ENCODE data around the gene SLC39A11. TPM values are rescaled to one million over a fixed set of nuclear protein-coding genes. Genes with fewer than 3 reads are reported as not detected.

The SLC39A11 gene
- total RNA-seq, 1 donor from 2014 or later = 5.5 TPM

- no peak overlapping the region for H3K4me2 ChIP-seq
- H3K9me3 ChIP-seq (ENCODE audit: low read depth) = no peaks in the 10 kb centered on the region
- Mint-ChIP-seq H3K9me3 (peaks cover 7% of the 10 kb centered on the region), H3K27ac (no peak overlapping the region), H3K27me3 (ENCODE audit: insufficient read depth, low read depth) (peaks cover 3% of the 10 kb centered on the region), H3K4me3 (no peak overlapping the region), H3K4me1 (no peaks in the 10 kb centered on the region), H3K36me3 (no peaks in the 10 kb centered on the region)
- H3K27ac ChIP-seq = no peak overlapping the region
- H3K4me1 ChIP-seq = peaks cover 7% of the 10 kb centered on the region
- H3K79me2 ChIP-seq (ENCODE audit: low read depth) = no peaks in the 10 kb centered on the region
- no peak overlapping the region for H3K4me3 ChIP-seq
- no peaks in the 10 kb centered on the region for H3K27me3 ChIP-seq
- DNase-seq (ENCODE audit: low spot score) = no peak
- no peak overlapping the region for H3K9ac ChIP-seq
- H3F3A ChIP-seq (ENCODE audit: low read depth) = no peaks in the 10 kb centered on the region
- TF ChIP-seq EZH2phosphoT487 (IDR thresholded peaks at IDR 0.05) (no peak), EZH2 (IDR thresholded peaks at IDR 0.05) (no peak), CTCF (IDR thresholded peaks at IDR 0.05) (no peak)
- no peaks in the 10 kb centered on the region for H4K20me1 ChIP-seq (ENCODE audit: low read depth)
- no peaks in the 10 kb centered on the region for H3K36me3 ChIP-seq
- H2AFZ ChIP-seq (replicated peaks) = no peak overlapping the region
These were observed 468.3 kb downstream of the SLC39A11 start for GRCh38 chr17:72624226-72624625.

- H3K27me3 Mint-ChIP-seq (ENCODE audit: insufficient read depth, low read depth) = peaks cover 3% of the 10 kb centered on the region
- Histone ChIP-seq H4K20me1 (ENCODE audit: low read depth) (no peaks in the 10 kb centered on the region), H3K79me2 (ENCODE audit: low read depth) (no peaks in the 10 kb centered on the region), H3K27me3 (no peaks in the 10 kb centered on the region), H3K27ac (no peak overlapping the region), H3K9me3 (ENCODE audit: low read depth) (no peaks in the 10 kb centered on the region), H3K4me3 (no peak overlapping the region), H3K4me2 (no peak overlapping the region), H3K36me3 (no peaks in the 10 kb centered on the region), H3K9ac (no peak overlapping the region), H2AFZ (replicated peaks) (no peak overlapping the region), H3K4me1 (peaks cover 7% of the 10 kb centered on the region), H3F3A (ENCODE audit: low read depth) (no peaks in the 10 kb centered on the region)
- no peak for TF ChIP-seq CTCF (IDR thresholded peaks at IDR 0.05)
- no peak for TF ChIP-seq EZH2phosphoT487 (IDR thresholded peaks at IDR 0.05)
- TF ChIP-seq EZH2 (IDR thresholded peaks at IDR 0.05) = no peak
- H3K36me3 Mint-ChIP-seq = no peaks in the 10 kb centered on the region
- no peaks in the 10 kb centered on the region for H3K4me1 Mint-ChIP-seq
- no peak overlapping the region for H3K4me3 Mint-ChIP-seq
- H3K27ac Mint-ChIP-seq = no peak overlapping the region
- peaks cover 3% of the 10 kb centered on the region for H3K9me3 Mint-ChIP-seq
- no peak for DNase-seq (ENCODE audit: low spot score)
These were observed 469.6 kb downstream of the SLC39A11 start for GRCh38 chr17:72622661-72623433.

GRCh38 chr17:72619976-72620650 is 472.4 kb downstream of the SLC39A11 start:
- Mint-ChIP-seq H3K4me1 (peaks cover 15% of the 10 kb centered on the region), H3K27me3 (ENCODE audit: insufficient read depth, low read depth) (peaks cover 5% of the 10 kb centered on the region), H3K36me3 (no peaks in the 10 kb centered on the region), H3K4me3 (no peak overlapping the region), H3K9me3 (no peaks in the 10 kb centered on the region), H3K27ac (no peak overlapping the region)
- H3K9me3 ChIP-seq (ENCODE audit: low read depth) = no peaks in the 10 kb centered on the region
- no peak for DNase-seq (ENCODE audit: low spot score)
- no peaks in the 10 kb centered on the region for H3K27me3 ChIP-seq
- H2AFZ ChIP-seq (replicated peaks) = no peak overlapping the region
- no peaks in the 10 kb centered on the region for H3K36me3 ChIP-seq
- H3K79me2 ChIP-seq (ENCODE audit: low read depth) = no peaks in the 10 kb centered on the region
- TF ChIP-seq EZH2 (IDR thresholded peaks at IDR 0.05) = no peak
- TF ChIP-seq CTCF (IDR thresholded peaks at IDR 0.05) = no peak
- TF ChIP-seq EZH2phosphoT487 (IDR thresholded peaks at IDR 0.05) = no peak
- H3K27ac ChIP-seq = no peak overlapping the region
- H3F3A ChIP-seq (ENCODE audit: low read depth) = peaks cover 4% of the 10 kb centered on the region
- H4K20me1 ChIP-seq (ENCODE audit: low read depth) = no peaks in the 10 kb centered on the region
- H3K4me1 ChIP-seq = peaks cover 19% of the 10 kb centered on the region
- H3K4me3 ChIP-seq = no peak overlapping the region
- H3K4me2 ChIP-seq = no peak overlapping the region
- no peak overlapping the region for H3K9ac ChIP-seq
